SK-N-SH treated with all-trans-retinoic acid at 6 μM for 48 hours (cell line): ENCODE results near the gene ARL16.
A peak's percentile ranks its signal among the peaks of the same experiment; 100 is the strongest.

Experiments used
- ATAC-seq: fragments of 200-7000 bp; cut with Tn5 transposase; 3 replicates; pipeline ENCODE4 v1.9.1; 2020; ENCODE audit warnings: mild to moderate bottlenecking, moderate library complexity
- ARNTL ChIP-seq: fragments of 450-650 bp; formaldehyde crosslinking; IDR thresholded peaks from 2 replicates; pipeline ENCODE4 v1.5.0; 2020; ENCODE audit warnings: low read depth, mild to moderate bottlenecking, moderate library complexity, borderline replicate concordance
- BACH2 ChIP-seq: fragments of 250-450 bp; sonication (Bioruptor Pico); IDR thresholded peaks from 2 replicates; pipeline ENCODE4 v1.9.0; 2021; ENCODE audit warnings: mild to moderate bottlenecking, borderline replicate concordance
- CREB5 ChIP-seq: fragments of 250-450 bp; sonication (Bioruptor Pico); IDR thresholded peaks from 2 replicates; pipeline ENCODE4 v1.5.1; 2020; ENCODE audit warnings: low read depth, mild to moderate bottlenecking, moderate library complexity
- CSDC2 ChIP-seq: fragments of 250-450 bp; sonication (Bioruptor Pico); IDR thresholded peaks from 2 replicates; pipeline ENCODE4 v1.5.0; 2020; ENCODE audit warnings: mild to moderate bottlenecking, moderate library complexity
- ESRRG ChIP-seq: fragments of 250-450 bp; sonication (Bioruptor Pico); IDR thresholded peaks from 2 replicates; pipeline ENCODE4 v1.6.1; 2021; ENCODE audit warnings: mild to moderate bottlenecking
- GLIS3 ChIP-seq: fragments of 250-450 bp; sonication (Bioruptor Pico); IDR thresholded peaks from 2 replicates; pipeline ENCODE4 v1.5.0; 2020; ENCODE audit warnings: mild to moderate bottlenecking, moderate library complexity
- ISL1 ChIP-seq: fragments of 250-450 bp; sonication (Bioruptor Pico); IDR thresholded peaks from 2 replicates; pipeline ENCODE4 v2.1.2; 2022; ENCODE audit warnings: mild to moderate bottlenecking, moderate library complexity
- OSR1 ChIP-seq: fragments of 250-450 bp; sonication (Bioruptor Pico); IDR thresholded peaks from 2 replicates; pipeline ENCODE4 v1.8.0; 2022; ENCODE audit warnings: moderate library complexity, mild to moderate bottlenecking, inconsistent platforms
- PATZ1 ChIP-seq: fragments of 250-450 bp; sonication (Bioruptor Pico); IDR thresholded peaks from 2 replicates; pipeline ENCODE4 v1.8.0; 2020; ENCODE audit warnings: mild to moderate bottlenecking, moderate library complexity, borderline replicate concordance
- POU6F1 ChIP-seq: fragments of 250-450 bp; sonication (Bioruptor Pico); IDR thresholded peaks from 2 replicates; pipeline ENCODE4 v1.8.0; 2021; ENCODE audit warnings: low read depth, mild to moderate bottlenecking, moderate library complexity, borderline replicate concordance
- PPARA ChIP-seq: fragments of 250-450 bp; sonication (Bioruptor Pico); IDR thresholded peaks from 2 replicates; pipeline ENCODE4 v1.5.0; 2020; ENCODE audit warnings: mild to moderate bottlenecking, borderline replicate concordance
- RARB ChIP-seq: fragments of 250-450 bp; sonication (Bioruptor Pico); IDR thresholded peaks from 2 replicates; pipeline ENCODE4 v1.8.0; 2021; ENCODE audit warnings: mild to moderate bottlenecking, moderate library complexity
- SNAI2 ChIP-seq: fragments of 250-450 bp; sonication (Bioruptor Pico); IDR thresholded peaks from 2 replicates; pipeline ENCODE4 v1.5.0; 2020; ENCODE audit warnings: mild to moderate bottlenecking, moderate library complexity
- TCF4 ChIP-seq: fragments of 250-450 bp; sonication (Bioruptor Pico); IDR thresholded peaks from 2 replicates; pipeline ENCODE4 v1.8.0; 2021; ENCODE audit warnings: mild to moderate bottlenecking, moderate library complexity, borderline replicate concordance
- TOX ChIP-seq: fragments of 250-450 bp; sonication (Bioruptor Pico); IDR thresholded peaks from 2 replicates; pipeline ENCODE4 v1.8.0; 2021; ENCODE audit warnings: mild to moderate bottlenecking, moderate library complexity, borderline replicate concordance
- TSHZ2 ChIP-seq: fragments of 250-450 bp; sonication (Bioruptor Pico); IDR thresholded peaks from 2 replicates; pipeline ENCODE4 v1.5.0; 2020; ENCODE audit warnings: mild to moderate bottlenecking, moderate library complexity
- ZC3H10 ChIP-seq: fragments of 250-450 bp; sonication (Bioruptor Pico); IDR thresholded peaks from 2 replicates; pipeline ENCODE4 v1.5.1; 2021; ENCODE audit warnings: mild to moderate bottlenecking, moderate library complexity
- ZFP3 ChIP-seq: fragments of 250-450 bp; sonication (Bioruptor Pico); IDR thresholded peaks from 2 replicates; pipeline ENCODE4 v1.5.0; 2020; ENCODE audit warnings: mild to moderate bottlenecking, moderate library complexity
- ZFP30 ChIP-seq: fragments of 450-650 bp; formaldehyde crosslinking; IDR thresholded peaks from 2 replicates; pipeline ENCODE4 v1.5.0; 2022; ENCODE audit warnings: mild to moderate bottlenecking, moderate library complexity
- ZNF565 ChIP-seq: fragments of 450-650 bp; formaldehyde crosslinking; conservative IDR thresholded peaks from 2 replicates; pipeline ENCODE4 v1.5.0; 2020; ENCODE audit warnings: low read depth, mild to moderate bottlenecking, moderate library complexity
- ZNF8 ChIP-seq: fragments of 450-650 bp; formaldehyde crosslinking; IDR thresholded peaks from 2 replicates; pipeline ENCODE4 v1.5.0; 2020; ENCODE audit warnings: mild to moderate bottlenecking, moderate library complexity
- TF ChIP-seq, protein P1 (sequence below): fragments of 250-450 bp; sonication (Bioruptor Pico); IDR thresholded peaks from 2 replicates; pipeline ENCODE4 v1.5.1; 2021; ENCODE audit warnings: mild to moderate bottlenecking, moderate library complexity

Gene ARL16

DNA sequence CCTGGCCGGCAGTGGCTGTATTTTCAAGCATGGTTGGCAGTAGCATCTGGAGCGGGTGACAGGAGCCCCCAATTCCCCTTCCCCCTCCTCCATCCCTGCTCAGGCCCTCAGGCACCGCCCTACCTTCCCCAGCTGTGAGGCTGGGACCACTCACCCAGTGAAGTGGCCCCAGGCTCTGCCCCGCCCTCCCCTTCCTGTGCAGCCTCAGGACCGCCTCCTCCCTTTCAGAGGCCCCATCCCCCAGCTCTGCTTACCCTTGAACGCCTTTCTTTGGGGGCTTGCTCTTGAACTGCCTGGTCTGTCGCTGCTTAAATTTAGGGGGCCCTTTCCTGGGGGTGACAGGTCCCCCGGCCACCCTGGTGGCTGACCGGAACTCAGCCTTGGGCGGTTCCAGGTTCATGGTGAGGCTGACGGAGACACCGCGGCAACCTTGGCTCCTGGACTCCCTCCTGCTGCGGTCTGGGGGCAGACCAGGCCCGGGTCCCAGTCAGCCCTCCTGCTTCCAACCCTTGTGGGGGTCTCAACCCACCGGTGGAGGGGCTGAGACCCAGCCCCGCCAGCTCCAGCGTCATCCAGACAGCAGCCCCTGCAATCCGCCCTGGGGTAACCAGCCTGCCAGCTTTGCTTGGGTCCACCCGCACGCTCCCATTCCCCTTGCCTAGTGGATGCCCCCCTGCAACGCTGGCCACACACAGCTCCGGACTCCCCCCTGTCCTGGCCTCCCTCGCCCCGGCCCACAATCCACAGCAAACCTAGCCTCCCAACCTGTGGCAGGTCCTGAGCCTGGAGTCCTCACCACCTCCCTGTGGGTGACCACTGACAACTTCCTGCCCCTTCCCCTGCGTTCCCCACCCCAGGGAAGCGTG lies 30.5 kb downstream of the ARL16 start:
- TF ChIP-seq PATZ1, result no peak
- TF ChIP-seq CREB5, result no peak
- no peak for TF ChIP-seq GLIS3 (CRISPR knock-in tag)
- TF ChIP-seq SNAI2 (CRISPR knock-in tag), result no peak
- TF ChIP-seq ZNF8, result no peak
- TF ChIP-seq TSHZ2, result no peak
- TF ChIP-seq ZFP3 (CRISPR knock-in tag), result no peak
- TF ChIP-seq ZFP30 (CRISPR knock-in tag), result no peak
- no peak for TF ChIP-seq ARNTL
- no peak for TF ChIP-seq TCF4
- no peak for TF ChIP-seq POU6F1 (CRISPR knock-in tag)
- TF ChIP-seq TOX (CRISPR knock-in tag), result no peak
- no peak for TF ChIP-seq ISL1
- no peak for TF ChIP-seq ZC3H10 (CRISPR knock-in tag)
- TF ChIP-seq ZNF565, result no peak
- no peak for TF ChIP-seq RARB (CRISPR knock-in tag)
- TF ChIP-seq OSR1 (CRISPR knock-in tag), result no peak
- no peak for TF ChIP-seq CSDC2
- TF ChIP-seq ESRRG, result no peak
- no peak for TF ChIP-seq PPARA (CRISPR knock-in tag)
- ATAC-seq, result no peak

GRCh38 chr17:81651692-81652091 lies 31.9 kb downstream of the ARL16 start:
- peak; percentile 91 for ATAC-seq
- TF ChIP-seq ZFP3 (CRISPR knock-in tag) (0 out of 2 replicates have a peak, but pooled peaks have one; percentile 25), GLIS3 (CRISPR knock-in tag) (no peak), BACH2 (CRISPR knock-in tag) (no peak), CSDC2 (no peak), TSHZ2 (no peak), CREB5 (no peak)
- TF ChIP-seq, protein P1, sequence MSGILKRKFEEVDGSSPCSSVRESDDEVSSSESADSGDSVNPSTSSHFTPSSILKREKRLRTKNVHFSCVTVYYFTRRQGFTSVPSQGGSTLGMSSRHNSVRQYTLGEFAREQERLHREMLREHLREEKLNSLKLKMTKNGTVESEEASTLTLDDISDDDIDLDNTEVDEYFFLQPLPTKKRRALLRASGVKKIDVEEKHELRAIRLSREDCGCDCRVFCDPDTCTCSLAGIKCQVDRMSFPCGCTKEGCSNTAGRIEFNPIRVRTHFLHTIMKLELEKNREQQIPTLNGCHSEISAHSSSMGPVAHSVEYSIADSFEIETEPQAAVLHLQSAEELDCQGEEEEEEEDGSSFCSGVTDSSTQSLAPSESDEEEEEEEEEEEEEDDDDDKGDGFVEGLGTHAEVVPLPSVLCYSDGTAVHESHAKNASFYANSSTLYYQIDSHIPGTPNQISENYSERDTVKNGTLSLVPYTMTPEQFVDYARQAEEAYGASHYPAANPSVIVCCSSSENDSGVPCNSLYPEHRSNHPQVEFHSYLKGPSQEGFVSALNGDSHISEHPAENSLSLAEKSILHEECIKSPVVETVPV (CRISPR knock-in tag), result no peak
